Stimulated activated CD4-positive, alpha-beta T cell treated with anti-CD3 and anti-CD28 coated beads, TNF-alpha, amount 100 ng/mL, for 48 hours (primary cell): ENCODE data around the gene CLRN3.

Experiments
- DNase-seq, 3 donors: peaks; one replicate each; pipeline ENCODE4 v3.0.0-alpha.2; 2020; ENCODE audit warnings: low read depth in 3 of 3

The CLRN3 gene

GRCh38 chr10:127848226-127848625 lies 44.5 kb downstream of the CLRN3 start:
- no peak for DNase-seq

GRCh38 chr10:127845756-127846155 lies 47.0 kb downstream of the CLRN3 start:
- DNase-seq, result no peak

GRCh38 chr10:127840884-127841283 lies 51.9 kb downstream of the CLRN3 start:
- no peak for DNase-seq

- no peak for DNase-seq
These were observed 55.8 kb downstream of the CLRN3 start for GRCh38 chr10:127836966-127837365.

GRCh38 chr10:127836176-127836575 lies 56.6 kb downstream of the CLRN3 start:
- DNase-seq, result no peak

GRCh38 chr10:127834791-127835190 lies 58.0 kb downstream of the CLRN3 start:
- DNase-seq, result no peak

GRCh38 chr10:127834221-127834620 lies 58.5 kb downstream of the CLRN3 start:
- DNase-seq, result no peak

GRCh38 chr10:127833804-127834203 lies 58.9 kb downstream of the CLRN3 start:
- no peak for DNase-seq

GRCh38 chr10:127832501-127832900 lies 60.2 kb downstream of the CLRN3 start:
- no peak for DNase-seq

- no peak for DNase-seq
These were observed 62.3 kb downstream of the CLRN3 start for GRCh38 chr10:127830414-127830813.
